MG63 (cell line): ENCODE results near the gene TRAF3. TPM values are rescaled to one million over a fixed set of nuclear protein-coding genes. Genes with fewer than 3 reads are reported as not detected.

Source experiments
- DNase-seq: peaks from one replicate; pipeline ENCODE4 v3.0.0-alpha.2; 2020
- H3K27me3 ChIP-seq: fragments of 250-450 bp; sonication (Bioruptor Pico); 2 replicates; pipeline ENCODE4 v1.5.1; 2020; ENCODE audit warnings: mild to moderate bottlenecking, moderate library complexity
- H3K36me3 ChIP-seq: fragments of 250-450 bp; sonication (Bioruptor Pico); 2 replicates; pipeline ENCODE4 v1.5.1; 2020; ENCODE audit warnings: mild to moderate bottlenecking, moderate library complexity
- H3K4me3 ChIP-seq: fragments of 250-450 bp; sonication (Bioruptor Pico); 2 replicates; pipeline ENCODE4 v1.5.1; 2020; ENCODE audit warnings: mild to moderate bottlenecking, moderate library complexity
- H3K9me3 ChIP-seq: fragments of 250-450 bp; sonication (Bioruptor Pico); 2 replicates; pipeline ENCODE4 v1.5.1; 2020; ENCODE audit warnings: mild to moderate bottlenecking, moderate library complexity
- total RNA-seq: library from RNA; depleted of rRNA; stranded (reverse); fragments of >200 nt; shearing (Covaris generic); gene quantifications from 2 replicates; pipeline ENCODE4 v1.2.3, GENCODE V29; 2014; ENCODE audit warnings: low replicate concordance

TRAF3 gene
- total RNA-seq, 1 experiment from 2014 or later, result 10.8 TPM

DNA sequence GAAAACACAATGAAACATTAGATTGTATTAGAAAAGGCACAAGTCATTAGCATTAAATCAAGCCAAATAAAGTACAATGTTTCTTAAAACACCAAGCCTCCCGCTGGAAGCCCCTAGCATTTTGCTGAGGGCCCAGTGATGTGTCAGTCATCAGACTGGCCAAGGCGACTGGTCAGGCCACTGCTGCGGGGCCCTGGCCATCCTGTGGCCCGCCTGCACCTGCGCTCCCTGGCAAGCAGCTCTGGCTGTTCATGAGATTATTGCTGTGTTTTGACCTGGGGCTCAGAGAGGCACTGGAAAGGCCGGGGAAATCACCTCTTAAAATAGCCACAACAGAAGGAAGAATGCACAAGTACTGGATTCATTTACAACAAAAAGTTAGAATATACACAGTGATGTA, 121.0 kb downstream of the TRAF3 start:
- no peak for DNase-seq
- Histone ChIP-seq H3K9me3 (no peaks in the 10 kb centered on the region), H3K36me3 (no peaks in the 10 kb centered on the region), H3K4me3 (no peak overlapping the region), H3K27me3 (no peaks in the 10 kb centered on the region)

DNA sequence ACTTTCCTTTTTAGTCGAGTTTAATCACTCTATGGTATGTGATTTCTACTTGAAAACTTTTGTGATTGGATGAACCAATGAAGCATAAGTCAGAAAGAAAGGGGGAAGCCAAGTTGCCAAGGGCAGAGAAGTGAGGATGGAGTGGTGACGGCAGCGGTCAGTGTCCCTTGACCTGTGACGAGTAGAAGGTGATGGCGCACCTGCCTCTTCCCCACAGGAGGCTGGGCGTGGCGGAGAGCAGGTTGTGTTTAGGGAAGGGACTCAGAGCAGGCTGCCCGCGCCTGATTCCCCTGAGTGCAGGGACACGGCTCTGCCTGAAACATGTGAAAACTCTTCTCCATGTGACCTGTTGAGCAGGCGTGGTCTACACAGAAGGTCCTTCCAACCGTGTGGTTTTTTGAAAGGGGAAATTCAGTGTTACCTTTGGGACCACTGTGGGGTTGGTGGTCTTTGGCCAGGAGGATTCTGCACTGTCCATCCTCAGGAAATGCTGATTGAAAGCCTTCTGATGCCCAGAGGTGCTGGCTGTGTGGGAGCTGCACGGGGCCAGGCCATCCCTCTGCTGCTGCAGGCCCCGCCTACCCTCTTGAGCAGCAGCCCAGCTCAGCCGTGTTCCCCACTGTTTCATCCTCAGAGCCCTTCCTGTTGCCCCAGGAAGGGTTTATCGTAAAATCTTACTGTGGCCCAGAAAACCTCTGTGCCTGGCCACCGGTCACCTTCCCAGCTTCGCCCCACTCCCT, 121.7 kb downstream of the TRAF3 start:
- no peaks in the 10 kb centered on the region for H3K36me3 ChIP-seq
- DNase-seq, result no peak
- H3K4me3 ChIP-seq, result no peak overlapping the region
- no peaks in the 10 kb centered on the region for H3K27me3 ChIP-seq
- H3K9me3 ChIP-seq, result no peaks in the 10 kb centered on the region

DNA sequence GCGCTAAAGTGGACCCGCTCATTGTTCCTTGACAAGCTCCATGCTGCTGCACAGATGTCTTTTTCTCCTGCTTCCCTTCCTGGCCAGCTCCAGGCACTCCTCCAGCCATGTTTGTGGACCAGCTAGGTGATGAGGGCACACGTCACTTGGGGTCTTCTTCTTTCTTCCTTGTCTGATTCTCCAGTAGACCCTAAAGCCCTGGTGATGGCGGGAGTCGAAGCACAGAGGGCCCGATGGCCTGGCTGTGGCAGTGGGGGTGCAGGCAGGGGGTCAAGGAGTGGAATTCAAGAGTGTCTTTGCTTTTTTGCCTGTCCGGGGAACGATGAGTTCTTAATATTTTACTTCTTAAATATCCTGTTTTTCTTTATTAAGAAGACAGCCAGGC, 122.3 kb downstream of the TRAF3 start:
- DNase-seq, result no peak
- Histone ChIP-seq H3K36me3 (no peaks in the 10 kb centered on the region), H3K9me3 (no peaks in the 10 kb centered on the region), H3K27me3 (no peaks in the 10 kb centered on the region), H3K4me3 (no peak overlapping the region)

DNA sequence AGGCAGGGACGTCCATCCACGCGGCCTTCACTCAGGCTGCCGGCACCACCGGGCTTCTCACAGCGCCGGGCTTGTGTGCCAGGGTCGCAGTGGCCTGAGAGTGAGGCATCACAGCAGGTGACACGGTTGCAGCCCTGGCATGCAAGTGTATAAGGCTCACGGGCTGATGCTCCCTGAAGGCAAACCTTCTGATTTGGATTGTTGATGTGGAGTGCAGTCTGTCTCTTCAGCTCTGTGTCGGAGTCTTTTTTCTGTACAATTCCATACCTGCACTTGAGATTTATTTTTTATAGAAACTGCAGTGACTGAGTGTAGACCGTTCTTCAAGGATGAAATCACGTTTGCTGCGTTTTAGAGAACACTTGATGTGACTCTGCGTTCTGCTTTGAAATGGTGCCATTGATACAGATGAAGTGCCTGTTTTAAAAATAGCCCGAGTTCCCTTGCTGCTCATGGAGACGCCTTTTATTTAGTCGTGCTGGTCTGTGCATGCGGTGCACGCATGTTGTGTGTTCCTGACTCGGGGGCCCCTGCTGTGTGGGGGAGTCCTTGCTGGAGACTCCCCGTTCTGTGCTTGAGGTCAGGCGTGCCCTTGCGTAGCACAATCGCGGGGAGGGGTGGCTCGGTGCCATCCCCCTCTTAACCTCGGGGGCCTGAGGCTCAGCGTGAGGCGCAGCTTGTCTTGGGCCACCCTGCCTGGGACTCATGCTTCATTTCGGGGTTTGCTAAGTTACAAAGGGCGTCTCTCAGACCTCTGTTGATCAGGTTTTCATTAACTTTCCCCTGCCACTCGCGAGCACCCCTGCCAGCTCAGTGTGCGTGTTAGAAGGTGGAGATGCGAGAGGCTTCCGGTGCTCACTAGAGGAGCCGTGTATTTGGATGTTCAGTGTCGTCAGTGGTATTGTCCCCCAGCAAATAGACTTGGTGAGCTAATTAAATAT, 123.7 kb downstream of the TRAF3 start:
- H3K36me3 ChIP-seq, result no peaks in the 10 kb centered on the region; the same call in 1 of the 2 replicates
- H3K4me3 ChIP-seq, result no peak overlapping the region
- DNase-seq, result no peak
- H3K9me3 ChIP-seq, result no peaks in the 10 kb centered on the region
- no peaks in the 10 kb centered on the region for H3K27me3 ChIP-seq

DNA sequence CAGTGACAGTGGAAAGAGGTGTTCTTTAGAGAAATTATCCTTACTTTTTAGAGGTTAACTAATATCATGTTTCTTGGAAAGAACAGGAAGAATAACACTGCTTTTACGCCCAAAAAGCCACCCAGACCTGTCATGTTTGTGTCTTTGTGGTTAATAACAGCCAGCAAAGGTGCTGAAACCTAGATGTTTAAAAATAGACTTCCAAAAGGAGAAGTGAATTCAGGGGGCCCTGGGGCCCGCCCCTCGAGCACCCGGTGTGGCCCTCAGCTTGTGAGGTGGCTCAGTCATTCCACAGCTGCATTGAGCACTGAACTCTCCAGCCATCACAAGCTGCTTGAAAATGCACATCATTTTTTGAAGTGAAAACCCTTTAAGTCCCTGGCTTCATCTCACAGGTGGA, 124.4 kb downstream of the TRAF3 start:
- no peaks in the 10 kb centered on the region for H3K27me3 ChIP-seq
- no peaks in the 10 kb centered on the region; the same call in 1 of the 2 replicates for H3K36me3 ChIP-seq
- no peak for DNase-seq
- no peak overlapping the region for H3K4me3 ChIP-seq
- no peaks in the 10 kb centered on the region for H3K9me3 ChIP-seq

DNA sequence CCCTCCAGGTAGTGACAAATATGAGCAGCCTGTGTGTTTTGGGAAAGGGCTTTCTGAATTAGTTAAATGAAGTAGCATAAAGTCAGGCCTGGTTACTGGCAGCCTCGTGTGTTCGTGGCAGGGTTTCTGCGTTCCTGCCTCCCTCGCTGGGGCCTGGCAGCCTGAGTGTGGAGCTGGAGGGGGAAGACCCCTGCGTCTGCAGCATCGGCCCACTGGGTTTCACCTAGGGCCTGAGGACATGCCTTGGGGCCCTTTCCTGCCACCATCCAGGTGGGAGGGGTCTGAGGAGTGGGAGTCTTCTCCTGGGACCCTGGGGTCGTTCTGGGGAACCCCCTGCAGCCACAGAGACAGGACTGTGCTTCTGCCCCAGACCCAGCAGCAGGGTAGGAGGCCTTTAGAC, 124.8 kb downstream of the TRAF3 start:
- Histone ChIP-seq H3K9me3 (no peaks in the 10 kb centered on the region), H3K36me3 (no peaks in the 10 kb centered on the region; the same call in 1 of the 2 replicates), H3K4me3 (no peak overlapping the region), H3K27me3 (no peaks in the 10 kb centered on the region)
- no peak for DNase-seq

DNA sequence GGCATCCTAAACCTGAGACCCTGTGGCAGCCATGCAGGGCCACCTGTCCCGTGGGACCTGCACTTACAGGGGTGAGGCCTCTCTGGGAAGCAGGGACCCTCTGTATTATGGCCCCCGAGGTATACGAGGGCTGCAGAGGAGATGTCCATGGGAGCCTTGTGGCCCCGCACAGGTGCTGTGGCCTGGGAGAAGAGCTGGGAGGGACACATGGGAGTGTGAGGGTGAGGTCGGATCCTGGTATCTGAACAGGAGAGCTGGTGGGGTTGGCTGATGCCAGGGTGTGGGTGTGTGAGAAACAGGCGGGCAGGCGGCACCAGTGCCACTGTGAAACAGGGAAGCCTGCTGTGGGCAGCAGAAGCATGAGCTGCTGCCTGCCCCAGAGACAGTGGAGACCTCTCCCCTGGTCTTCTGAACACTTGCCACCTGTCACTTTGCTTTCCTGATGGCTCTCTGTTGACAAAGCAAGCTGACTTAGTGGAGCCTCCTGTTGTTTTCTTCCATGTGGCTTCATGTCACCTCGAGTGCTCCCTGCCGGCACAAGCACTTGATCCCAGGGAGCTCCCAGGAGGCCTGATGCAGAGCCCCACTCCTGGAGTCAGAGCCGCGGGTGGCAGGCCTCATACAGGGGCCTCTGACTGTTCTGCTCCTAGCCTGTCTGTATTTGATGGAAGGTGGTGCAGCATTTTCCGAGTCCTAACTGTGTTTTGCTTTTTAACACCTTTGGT, 125.4 kb downstream of the TRAF3 start:
- no peak for DNase-seq
- no peak overlapping the region for H3K4me3 ChIP-seq
- no peaks in the 10 kb centered on the region; the same call in 1 of the 2 replicates for H3K36me3 ChIP-seq
- no peaks in the 10 kb centered on the region for H3K9me3 ChIP-seq
- H3K27me3 ChIP-seq, result no peaks in the 10 kb centered on the region

DNA sequence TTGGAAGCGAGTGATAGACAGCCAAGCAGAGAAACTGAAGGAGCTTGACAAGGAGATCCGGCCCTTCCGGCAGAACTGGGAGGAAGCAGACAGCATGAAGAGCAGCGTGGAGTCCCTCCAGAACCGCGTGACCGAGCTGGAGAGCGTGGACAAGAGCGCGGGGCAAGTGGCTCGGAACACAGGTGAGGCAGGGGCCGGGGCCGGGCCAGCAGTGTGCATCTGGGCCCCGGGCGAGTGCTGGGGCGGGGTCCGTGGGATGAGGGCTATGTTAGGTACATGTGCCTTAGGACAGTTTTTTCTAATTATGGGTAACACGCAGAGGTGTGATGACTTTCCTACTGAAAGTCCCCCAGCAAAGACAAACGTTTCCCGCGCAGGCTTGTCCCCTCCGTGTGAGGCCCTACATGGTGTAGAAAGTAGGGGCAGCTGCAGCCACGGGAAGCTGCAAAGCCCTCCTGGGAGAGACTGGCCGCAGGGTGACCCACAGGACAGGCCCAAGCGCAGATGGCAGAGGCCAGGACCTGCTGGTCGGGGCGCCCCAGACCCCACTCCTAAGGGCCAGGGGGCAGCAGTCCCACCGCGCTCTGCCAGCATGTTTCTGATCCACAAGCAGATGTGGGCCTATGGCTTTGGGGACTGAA, 126.1 kb downstream of the TRAF3 start:
- Histone ChIP-seq H3K9me3 (no peaks in the 10 kb centered on the region), H3K27me3 (no peaks in the 10 kb centered on the region), H3K4me3 (no peak overlapping the region), H3K36me3 (no peaks in the 10 kb centered on the region; the same call in 1 of the 2 replicates)
- no peak for DNase-seq

DNA sequence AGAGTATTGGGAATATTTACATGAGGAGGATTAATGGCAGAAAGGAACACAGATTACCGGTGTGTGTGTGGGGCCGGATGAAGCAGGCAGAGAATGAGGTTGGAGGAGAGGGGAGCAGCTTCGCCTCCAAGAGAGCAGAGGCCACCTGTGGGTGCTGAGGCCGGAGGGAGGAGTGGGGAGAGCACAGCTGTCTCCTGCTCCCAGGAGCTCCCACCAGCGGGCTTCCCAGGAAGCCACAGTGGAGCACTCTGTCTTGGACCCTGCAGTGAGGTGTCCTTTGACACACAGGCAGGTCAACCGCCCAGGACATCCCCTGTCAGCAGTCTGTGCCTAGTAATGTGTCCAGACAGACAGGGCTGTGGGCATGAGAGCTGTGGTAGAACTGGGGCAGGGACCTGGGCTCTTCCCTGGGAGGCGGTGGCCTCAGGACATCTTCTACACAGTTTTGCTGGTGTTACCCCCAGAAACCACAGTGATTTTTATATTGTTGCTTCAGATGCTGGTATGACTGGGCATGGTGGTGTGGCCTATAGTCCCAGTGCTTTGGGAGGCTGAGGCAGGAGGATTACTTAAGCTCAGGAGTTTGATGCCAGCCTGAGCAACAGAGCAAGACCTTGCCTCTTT, 126.8 kb downstream of the TRAF3 start:
- Histone ChIP-seq H3K9me3 (no peaks in the 10 kb centered on the region), H3K4me3 (no peak overlapping the region), H3K27me3 (no peaks in the 10 kb centered on the region), H3K36me3 (no peaks in the 10 kb centered on the region; the same call in 1 of the 2 replicates)
- DNase-seq, result no peak

DNA sequence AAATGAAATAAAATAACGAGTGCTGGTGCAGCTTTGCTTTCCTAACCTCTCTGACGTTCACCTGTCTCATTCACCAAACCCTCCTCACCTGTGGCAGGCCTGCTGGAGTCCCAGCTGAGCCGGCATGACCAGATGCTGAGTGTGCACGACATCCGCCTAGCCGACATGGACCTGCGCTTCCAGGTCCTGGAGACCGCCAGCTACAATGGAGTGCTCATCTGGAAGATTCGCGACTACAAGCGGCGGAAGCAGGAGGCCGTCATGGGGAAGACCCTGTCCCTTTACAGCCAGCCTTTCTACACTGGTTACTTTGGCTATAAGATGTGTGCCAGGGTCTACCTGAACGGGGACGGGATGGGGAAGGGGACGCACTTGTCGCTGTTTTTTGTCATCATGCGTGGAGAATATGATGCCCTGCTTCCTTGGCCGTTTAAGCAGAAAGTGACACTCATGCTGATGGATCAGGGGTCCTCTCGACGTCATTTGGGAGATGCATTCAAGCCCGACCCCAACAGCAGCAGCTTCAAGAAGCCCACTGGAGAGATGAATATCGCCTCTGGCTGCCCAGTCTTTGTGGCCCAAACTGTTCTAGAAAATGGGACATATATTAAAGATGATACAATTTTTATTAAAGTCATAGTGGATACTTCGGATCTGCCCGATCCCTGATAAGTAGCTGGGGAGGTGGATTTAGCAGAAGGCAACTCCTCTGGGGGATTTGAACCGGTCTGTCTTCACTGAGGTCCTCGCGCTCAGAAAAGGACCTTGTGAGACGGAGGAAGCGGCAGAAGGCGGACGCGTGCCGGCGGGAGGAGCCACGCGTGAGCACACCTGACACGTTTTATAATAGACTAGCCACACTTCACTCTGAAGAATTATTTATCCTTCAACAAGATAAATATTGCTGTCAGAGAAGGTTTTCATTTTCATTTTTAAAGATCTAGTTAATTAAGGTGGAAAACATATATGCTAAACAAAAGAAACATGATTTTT, 128.2 kb downstream of the TRAF3 start:
- Histone ChIP-seq H3K9me3 (no peaks in the 10 kb centered on the region), H3K27me3 (no peaks in the 10 kb centered on the region), H3K36me3 (no peaks in the 10 kb centered on the region; the same call in 1 of the 2 replicates), H3K4me3 (no peak overlapping the region)
- DNase-seq, result no peak

DNA sequence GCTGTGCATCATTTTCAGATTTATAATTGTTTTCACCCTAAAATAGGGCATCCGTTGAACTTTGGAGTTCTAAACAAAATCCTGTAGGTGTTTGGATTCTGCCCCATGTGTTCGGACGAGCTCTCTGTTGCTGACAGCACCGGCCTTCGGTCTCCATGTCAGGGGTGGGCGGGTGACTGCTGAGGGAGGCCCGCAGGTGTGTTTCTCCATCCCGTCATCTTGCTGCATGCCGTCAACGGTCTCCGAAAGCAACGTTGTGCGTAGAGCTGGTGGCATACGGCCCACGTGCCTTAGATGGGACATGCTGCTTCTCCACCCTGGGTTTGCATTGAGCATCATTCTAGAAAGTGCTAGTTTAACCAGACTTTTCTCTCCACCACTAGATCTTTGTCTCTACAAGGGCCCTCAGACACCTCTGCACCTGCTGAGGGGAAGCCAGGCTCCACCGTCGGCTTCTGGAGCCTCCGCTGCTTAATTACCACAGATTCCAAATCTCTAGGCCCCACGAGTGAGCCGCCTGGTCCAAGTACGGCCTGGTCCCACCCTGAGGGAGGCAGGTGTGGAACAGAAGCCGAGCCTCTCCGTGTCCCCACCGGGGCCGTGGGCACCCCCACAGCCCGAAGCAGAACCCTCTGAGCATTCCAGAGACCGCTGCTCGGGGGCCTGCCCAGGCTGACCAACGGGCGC, 129.5 kb downstream of the TRAF3 start:
- Histone ChIP-seq H3K36me3 (no peaks in the 10 kb centered on the region; the same call in 1 of the 2 replicates), H3K27me3 (no peaks in the 10 kb centered on the region), H3K9me3 (no peaks in the 10 kb centered on the region), H3K4me3 (no peak overlapping the region)
- DNase-seq, result no peak

DNA sequence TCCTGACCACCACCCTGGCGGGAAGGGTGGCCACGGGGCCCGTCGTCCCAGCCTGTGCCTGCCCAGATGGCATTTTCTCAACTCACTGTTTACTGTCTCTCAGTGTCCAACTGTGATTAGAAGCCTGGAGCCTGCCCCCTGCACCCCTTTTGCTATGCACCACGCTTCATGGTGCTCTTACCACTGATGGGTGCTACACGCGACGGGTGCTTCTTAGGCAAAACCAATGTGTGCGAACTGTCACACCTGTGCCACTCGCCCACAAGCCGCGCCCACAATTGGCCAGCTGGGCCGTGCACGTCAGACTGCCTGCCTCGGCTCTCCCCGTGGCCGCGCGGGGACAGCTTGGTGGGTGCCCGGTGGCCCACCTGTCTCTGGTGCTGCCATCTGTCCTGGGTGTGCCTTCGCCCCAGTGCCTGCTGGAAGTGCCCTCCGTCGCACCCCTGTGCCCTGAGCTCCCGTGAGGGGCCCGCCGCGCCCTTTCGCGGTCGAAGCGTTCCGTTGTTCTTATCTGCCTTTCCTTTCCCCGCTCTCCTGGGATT, 130.1 kb downstream of the TRAF3 start:
- Histone ChIP-seq H3K9me3 (no peaks in the 10 kb centered on the region), H3K27me3 (no peaks in the 10 kb centered on the region), H3K4me3 (no peak overlapping the region), H3K36me3 (no peaks in the 10 kb centered on the region; the same call in 1 of the 2 replicates)
- no peak for DNase-seq

DNA sequence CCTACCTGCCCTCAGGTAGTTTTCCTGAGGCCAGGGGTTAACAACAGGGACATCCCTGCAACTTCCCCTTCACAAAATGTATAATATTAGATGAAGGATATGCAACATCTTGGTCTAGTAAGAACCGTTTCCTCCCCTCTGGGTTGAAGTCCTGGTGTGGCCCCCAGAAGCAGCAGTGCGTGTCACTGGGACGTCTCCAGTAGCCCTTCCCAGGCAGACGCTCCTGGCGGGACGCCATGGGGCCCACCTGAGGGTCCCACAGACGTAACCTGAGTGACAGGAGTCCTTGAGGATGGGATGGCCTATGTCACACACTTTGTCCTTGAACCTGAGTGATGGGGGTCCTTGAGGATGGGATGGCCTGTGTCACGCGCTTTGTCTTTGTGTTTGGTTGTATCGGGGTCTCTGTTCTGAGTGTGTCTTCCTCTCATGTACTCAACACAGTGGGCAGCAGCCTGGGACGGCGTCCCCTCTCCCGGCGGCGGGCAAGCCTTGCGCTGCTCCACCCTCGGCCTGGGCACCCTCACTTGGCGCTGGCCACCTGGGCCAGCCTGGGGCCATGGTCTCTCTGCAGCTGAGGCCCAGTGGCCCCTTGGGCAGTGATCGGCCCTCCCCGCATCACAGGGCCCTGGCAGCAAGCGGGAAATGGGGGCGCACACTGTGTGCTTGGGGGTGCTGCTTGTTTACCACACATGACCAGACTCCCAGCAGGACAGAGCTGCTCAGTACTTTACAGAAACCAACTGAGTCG, 130.9 kb downstream of the TRAF3 start:
- Histone ChIP-seq H3K9me3 (no peaks in the 10 kb centered on the region), H3K27me3 (no peaks in the 10 kb centered on the region), H3K4me3 (no peak overlapping the region), H3K36me3 (no peaks in the 10 kb centered on the region; the same call in 1 of the 2 replicates)
- DNase-seq, result no peak
